ENCODE data around the gene ZFYVE28. TPM values are rescaled to one million over a fixed set of nuclear protein-coding genes. Genes with fewer than 3 reads are reported as not detected.
A peak's percentile ranks its signal among the peaks of the same experiment; 100 is the strongest.

Gene ZFYVE28
- total RNA-seq, 1 donor from 2014 or later: 0.39 TPM

- peaks cover 26% of the 10 kb centered on the region for H3K4me1 ChIP-seq
- Mint-ChIP-seq H3K36me3 (peaks cover 3% of the 10 kb centered on the region), H3K9me3 (no peaks in the 10 kb centered on the region), H3K27me3 (ENCODE audit: insufficient read depth, low read depth) (peaks cover 5% of the 10 kb centered on the region), H3K27ac (no peak overlapping the region), H3K4me3 (peak overlapping the region; percentile 82), H3K4me1 (peaks cover 15% of the 10 kb centered on the region)
- peaks cover 20% of the 10 kb centered on the region for H3F3A ChIP-seq (ENCODE audit: low read depth)
- no peaks in the 10 kb centered on the region for H3K27me3 ChIP-seq
- no peak overlapping the region for H2AFZ ChIP-seq (replicated peaks)
- no peaks in the 10 kb centered on the region for H3K9me3 ChIP-seq (ENCODE audit: low read depth)
- H3K36me3 ChIP-seq: no peaks in the 10 kb centered on the region
- H3K27ac ChIP-seq: no peak overlapping the region
- H3K79me2 ChIP-seq (ENCODE audit: low read depth): peaks cover 21% of the 10 kb centered on the region
- H4K20me1 ChIP-seq (ENCODE audit: low read depth): peaks cover 65% of the 10 kb centered on the region
- H3K9ac ChIP-seq: peak overlapping the region; percentile 32
- no peak for DNase-seq (ENCODE audit: low spot score)
- H3K4me2 ChIP-seq: peak overlapping the region; percentile 97
- no peak overlapping the region for H3K4me3 ChIP-seq
- no peak for TF ChIP-seq EZH2 (IDR thresholded peaks at IDR 0.05)
- TF ChIP-seq EZH2phosphoT487 (IDR thresholded peaks at IDR 0.05): no peak
- no peak for TF ChIP-seq CTCF (IDR thresholded peaks at IDR 0.05)
Measured at GRCh38 chr4:2259541-2260343, 158.7 kb downstream of the ZFYVE28 start.

- Histone ChIP-seq H3K36me3 (no peaks in the 10 kb centered on the region), H3K4me1 (peaks cover 22% of the 10 kb centered on the region), H3K27me3 (no peaks in the 10 kb centered on the region), H3K4me2 (no peak overlapping the region), H3K27ac (no peak overlapping the region), H3K4me3 (no peak overlapping the region), H3F3A (ENCODE audit: low read depth) (peaks cover 17% of the 10 kb centered on the region), H3K79me2 (ENCODE audit: low read depth) (peaks cover 21% of the 10 kb centered on the region), H3K9ac (no peak overlapping the region), H2AFZ (replicated peaks) (no peak overlapping the region), H4K20me1 (ENCODE audit: low read depth) (peaks cover 69% of the 10 kb centered on the region), H3K9me3 (ENCODE audit: low read depth) (no peaks in the 10 kb centered on the region)
- DNase-seq (ENCODE audit: low spot score): no peak
- TF ChIP-seq EZH2phosphoT487 (IDR thresholded peaks at IDR 0.05) (no peak), EZH2 (IDR thresholded peaks at IDR 0.05) (no peak), CTCF (IDR thresholded peaks at IDR 0.05) (no peak)
- H3K27me3 Mint-ChIP-seq (ENCODE audit: insufficient read depth, low read depth): peaks cover 5% of the 10 kb centered on the region
- no peak overlapping the region for H3K4me3 Mint-ChIP-seq
- no peak overlapping the region for H3K27ac Mint-ChIP-seq
- H3K36me3 Mint-ChIP-seq: peaks cover 9% of the 10 kb centered on the region
- peaks cover 12% of the 10 kb centered on the region for H3K4me1 Mint-ChIP-seq
- H3K9me3 Mint-ChIP-seq: no peaks in the 10 kb centered on the region
Measured at GRCh38 chr4:2259036-2259540, 159.4 kb downstream of the ZFYVE28 start.

- Histone ChIP-seq H3K36me3 (no peaks in the 10 kb centered on the region), H3K4me3 (no peak overlapping the region), H3K9ac (no peak overlapping the region), H3K4me1 (peaks cover 14% of the 10 kb centered on the region), H3F3A (ENCODE audit: low read depth) (peaks cover 10% of the 10 kb centered on the region), H4K20me1 (ENCODE audit: low read depth) (peaks cover 77% of the 10 kb centered on the region), H3K79me2 (ENCODE audit: low read depth) (peaks cover 21% of the 10 kb centered on the region), H3K27ac (no peak overlapping the region), H3K27me3 (no peaks in the 10 kb centered on the region), H3K9me3 (ENCODE audit: low read depth) (no peaks in the 10 kb centered on the region), H3K4me2 (no peak overlapping the region), H2AFZ (replicated peaks) (no peak overlapping the region)
- DNase-seq (ENCODE audit: low spot score): no peak
- TF ChIP-seq CTCF (IDR thresholded peaks at IDR 0.05) (no peak), EZH2phosphoT487 (IDR thresholded peaks at IDR 0.05) (no peak)
- no peaks in the 10 kb centered on the region for H3K9me3 Mint-ChIP-seq
- H3K27me3 Mint-ChIP-seq (ENCODE audit: insufficient read depth, low read depth): peaks cover 5% of the 10 kb centered on the region
- H3K4me3 Mint-ChIP-seq: no peak overlapping the region
- H3K4me1 Mint-ChIP-seq: peaks cover 4% of the 10 kb centered on the region
- no peak overlapping the region for H3K27ac Mint-ChIP-seq
- H3K36me3 Mint-ChIP-seq: peaks cover 10% of the 10 kb centered on the region
Measured at GRCh38 chr4:2258091-2259035, 160.1 kb downstream of the ZFYVE28 start.
